Erythroblast (primary cell): Measurements from ENCODE around the gene SOX8.

Experiments
- GATA1 ChIP-seq: IDR thresholded peaks from 2 replicates; pipeline ENCODE4 v1.6.1; 2011; ENCODE audit warnings: low read depth, mild to moderate bottlenecking, control low read depth, low read length, moderate library complexity
- POLR2A ChIP-seq: IDR thresholded peaks from 2 replicates; pipeline ENCODE4 v1.6.1; 2011; ENCODE audit warnings: mild to moderate bottlenecking, low read length

DNA sequence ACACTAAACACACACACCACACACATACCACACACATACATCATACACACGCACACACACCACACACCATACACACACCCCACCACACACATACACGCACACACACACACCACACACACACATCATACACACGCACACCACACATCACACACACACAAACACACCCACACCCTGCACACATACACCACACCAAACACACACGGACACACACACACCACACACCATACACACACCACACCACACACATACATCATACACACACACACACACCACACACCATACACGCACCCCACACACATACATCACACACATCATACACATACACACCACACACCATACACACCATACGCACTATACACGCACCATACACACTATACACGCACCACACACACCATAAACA is 3.7 kb upstream of the SOX8 start:
- TF ChIP-seq POLR2A, result no peak
- TF ChIP-seq GATA1, result no peak
